IMR-90 (cell line): ENCODE data around the gene AAR2.

Experiments used
- CTCF ChIP-seq: conservative IDR thresholded peaks from 2 replicates; pipeline ENCODE4 v1.5.1; 2012; ENCODE audit warnings: mild to moderate bottlenecking, low read depth, low read length, improper control_type of control experiment
- FOS ChIP-seq: fragments of 150-350 bp; IDR thresholded peaks from 2 replicates; pipeline ENCODE4 v1.6.1; 2016; ENCODE audit warnings: low read depth, low read length
- MAZ ChIP-seq: IDR thresholded peaks from 2 replicates; pipeline ENCODE4 v1.6.1; 2012; ENCODE audit warnings: low read depth, mild to moderate bottlenecking, low read length, improper control_type of control experiment, moderate library complexity, borderline replicate concordance
- MXI1 ChIP-seq: IDR thresholded peaks from 2 replicates; pipeline ENCODE4 v1.6.1; 2012; ENCODE audit warnings: low read depth, mild to moderate bottlenecking, low read length, moderate library complexity, borderline replicate concordance
- NFE2L2 ChIP-seq: fragments of 150-350 bp; IDR thresholded peaks from 2 replicates; pipeline ENCODE4 v1.6.1; 2016; ENCODE audit warnings: low read depth, mild to moderate bottlenecking, low read length
- POLR2A ChIP-seq: IDR thresholded peaks from 2 replicates; pipeline ENCODE4 v1.6.1; 2012; ENCODE audit warnings: mild to moderate bottlenecking, low read depth, low read length
- RAD21 ChIP-seq: IDR thresholded peaks from 2 replicates; pipeline ENCODE4 v1.6.1; 2012; ENCODE audit warnings: low read length, improper control_type of control experiment
- RCOR1 ChIP-seq: IDR thresholded peaks from 2 replicates; pipeline ENCODE4 v1.6.1; 2012; ENCODE audit warnings: mild to moderate bottlenecking, low read length, improper control_type of control experiment; ENCODE audit not compliant: insufficient replicate concordance
- USF2 ChIP-seq: fragments of 150-350 bp; IDR thresholded peaks from 2 replicates; pipeline ENCODE4 v1.6.1; 2017; ENCODE audit warnings: mild to moderate bottlenecking, antibody characterized with exemption, low read length, low read depth

GRCh38 chr20:36202891-36203338, 33.4 kb upstream of the AAR2 start:
- peak; percentile 91 for TF ChIP-seq CTCF
- TF ChIP-seq FOS: no peak
- TF ChIP-seq USF2: no peak
- peak; percentile 75 for TF ChIP-seq RAD21
- TF ChIP-seq POLR2A: no peak
- no peak for TF ChIP-seq NFE2L2
- TF ChIP-seq MAZ: peak; percentile 32; the same call in 1 of the 2 replicates
- no peak for TF ChIP-seq RCOR1
- no peak for TF ChIP-seq MXI1
